Fibroblast of upper back skin (primary cell): Measurements from ENCODE around the gene C5orf63.
"Not testable (repeated sequence)": the region's sequence is repeated elsewhere in the genome, so short reads cannot be mapped to it uniquely, and the experiment has no call there.

Source experiments
- DNase-seq: peaks from one replicate; pipeline ENCODE4 v3.0.0-alpha.2; 2013

C5orf63 gene

DNA sequence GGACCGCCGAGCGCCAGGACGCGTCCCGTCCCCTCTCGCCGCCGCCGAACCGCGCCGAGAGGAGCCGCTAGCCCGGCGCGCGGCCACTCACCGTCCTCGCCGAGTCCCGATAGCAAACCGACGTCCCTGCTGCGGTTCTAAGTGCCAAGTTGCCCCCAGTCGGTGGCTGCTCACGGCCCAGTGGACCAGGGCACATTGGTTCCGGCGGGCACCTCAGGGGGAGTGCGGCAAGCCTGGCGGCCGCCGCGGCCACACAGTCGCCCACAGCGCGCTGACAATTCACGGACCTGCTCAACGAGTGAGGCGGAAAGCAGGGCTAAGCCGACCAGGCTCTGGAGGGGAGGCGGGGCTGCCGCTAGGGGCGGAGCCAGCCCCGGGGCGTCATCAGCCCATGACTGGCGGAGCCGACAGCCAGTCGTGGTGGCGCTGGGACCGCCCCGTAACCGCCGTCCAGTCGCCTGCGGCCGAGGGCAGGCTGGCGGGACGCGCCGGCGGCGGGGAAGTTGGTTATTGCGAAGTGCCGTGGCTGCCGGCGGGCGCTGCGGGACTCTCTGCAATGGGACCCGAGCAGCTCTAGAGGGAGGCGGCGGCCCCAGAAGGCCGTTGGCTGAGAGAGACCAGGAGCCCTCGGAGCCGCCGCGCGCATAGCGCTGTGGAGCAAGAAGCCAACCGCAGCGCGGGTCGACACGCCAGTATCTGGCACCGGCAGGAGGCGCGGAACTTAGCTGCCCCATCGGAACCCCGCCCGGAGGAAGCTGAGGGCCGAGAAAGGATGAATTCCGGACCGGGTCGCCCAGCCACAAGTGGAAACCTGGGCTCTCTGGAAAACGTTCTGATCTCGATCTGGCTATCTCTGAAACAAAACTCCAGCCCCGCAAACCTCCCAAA is 42.8 kb downstream of the C5orf63 start, which contains the start of gene MARCHF3:
Gene MARCHF3, minus strand, starts transcription at position 300 of the 888 bp plus-strand sequence. CDS start 112,387 bp downstream, outside the sequence.
- peak; percentile 92 for DNase-seq

GRCh38 chr5:127029581-127030258 is 43.6 kb downstream of the C5orf63 start:
- DNase-seq, result peak; percentile 24

GRCh38 chr5:127028822-127029457 is 44.4 kb downstream of the C5orf63 start:
- DNase-seq, result no peak

DNA sequence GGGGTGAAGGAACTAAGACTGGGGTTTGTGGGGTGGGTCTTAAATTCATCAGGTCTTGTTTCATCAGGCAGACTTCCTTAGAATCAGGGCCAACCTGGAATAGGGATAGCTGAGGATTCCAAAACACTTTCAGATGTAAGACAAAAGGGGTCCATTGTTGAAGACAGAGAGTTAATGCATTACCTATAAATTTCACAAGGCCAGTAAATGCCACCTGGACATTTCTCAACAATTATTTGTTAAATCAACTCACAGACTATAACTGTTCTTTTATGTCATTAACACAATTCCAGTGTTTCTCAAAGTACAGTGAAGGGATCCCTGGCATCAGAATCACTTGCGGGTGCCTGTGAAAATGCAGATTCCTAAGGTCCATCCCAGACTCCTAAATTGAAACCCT is 45.8 kb downstream of the C5orf63 start:
- DNase-seq, result no peak

DNA sequence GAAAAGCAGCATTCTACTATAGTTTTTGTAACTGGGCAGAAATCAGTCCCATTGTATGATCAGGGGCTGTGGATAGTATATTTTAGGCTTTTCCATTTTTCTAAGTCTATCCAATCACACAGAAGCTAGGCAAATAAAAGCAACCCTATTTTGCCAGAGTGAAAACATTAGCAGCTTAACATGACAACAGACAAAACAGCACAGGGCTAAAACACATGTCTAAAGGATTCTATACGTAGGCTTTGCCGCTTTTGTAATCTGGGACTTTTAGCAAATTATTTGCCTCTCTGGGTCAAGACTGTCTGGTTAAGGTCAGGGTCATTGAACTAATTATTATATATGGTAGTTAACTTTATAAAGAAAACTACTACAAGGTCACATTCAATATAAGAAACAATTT is 47.1 kb downstream of the C5orf63 start:
- no peak for DNase-seq

DNA sequence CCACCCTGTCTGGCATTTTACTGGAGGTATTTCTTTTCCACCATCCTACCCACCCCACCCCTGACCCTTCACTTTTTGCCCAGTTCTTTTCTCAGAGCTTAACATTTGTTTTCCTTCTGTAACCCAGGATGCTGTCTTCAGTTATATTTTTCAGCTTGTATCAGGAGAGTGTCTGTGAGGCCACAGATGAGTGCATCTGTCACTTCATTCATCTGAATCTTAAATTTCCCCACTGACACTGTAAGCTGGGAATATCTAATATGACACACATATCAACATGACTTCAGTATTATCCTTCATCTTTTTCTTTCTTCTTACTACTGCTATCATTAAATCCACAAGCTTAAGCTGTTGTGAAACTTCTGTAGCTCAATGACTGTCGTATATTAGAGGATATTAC is 47.8 kb downstream of the C5orf63 start:
- no peak for DNase-seq

DNA sequence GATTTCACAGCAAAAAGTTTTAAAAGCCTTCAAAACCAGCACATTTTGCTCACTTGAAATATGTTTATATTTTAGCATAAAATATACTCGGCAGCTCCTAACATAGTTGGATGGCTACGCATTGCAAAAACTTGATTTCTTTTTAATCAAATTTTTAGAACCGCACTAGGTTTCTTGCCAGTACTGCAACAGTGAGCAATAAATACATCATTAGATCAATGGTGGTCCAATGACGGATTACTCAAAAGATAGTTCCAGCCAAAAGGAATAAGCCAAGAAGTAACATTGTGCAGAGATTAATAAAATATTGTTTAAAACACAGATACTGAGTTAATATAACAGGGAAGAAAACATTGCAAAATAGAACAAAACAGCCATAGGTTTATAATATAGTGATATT is 48.5 kb downstream of the C5orf63 start:
- DNase-seq, result no peak

GRCh38 chr5:127023552-127024191 is 49.6 kb downstream of the C5orf63 start:
- DNase-seq, result not testable (repeated sequence)

DNA sequence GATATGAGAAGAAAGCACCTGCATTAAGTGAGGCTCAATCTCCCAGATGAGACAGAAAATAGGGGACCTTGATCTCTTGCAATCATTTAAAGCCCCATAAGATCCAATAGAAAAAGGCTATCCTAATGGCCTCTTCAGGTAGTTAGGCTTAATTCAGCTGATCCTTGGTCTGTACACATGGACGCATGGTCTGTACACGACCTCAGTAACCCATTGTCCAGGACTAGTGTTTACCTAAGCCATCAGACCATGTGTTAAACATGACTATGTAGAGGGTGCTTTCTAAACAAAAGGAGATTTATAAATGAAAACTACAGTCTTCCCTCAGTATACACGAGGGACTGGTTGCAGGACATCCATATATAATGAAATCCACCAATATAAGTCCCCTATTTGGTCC is 50.5 kb downstream of the C5orf63 start:
- DNase-seq, result no peak

GRCh38 chr5:127019928-127020327 is 53.4 kb downstream of the C5orf63 start:
- no peak for DNase-seq

DNA sequence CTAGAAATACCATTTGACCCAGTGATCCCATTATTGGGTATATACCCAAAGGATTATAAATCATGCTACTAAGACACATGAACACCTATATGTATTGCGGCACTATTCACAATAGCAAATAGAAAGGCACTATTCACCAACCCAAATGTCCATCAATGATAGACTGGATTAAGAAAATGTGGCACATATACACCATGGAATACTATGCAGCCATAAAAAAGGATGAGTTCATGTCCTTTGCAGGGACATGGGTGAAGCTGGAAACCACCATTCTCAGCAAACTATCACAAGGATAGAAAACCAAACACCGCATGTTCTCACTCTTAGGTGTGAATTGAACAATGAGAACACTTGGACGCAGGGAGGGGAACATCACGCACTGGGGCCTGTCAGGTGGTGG is 56.6 kb downstream of the C5orf63 start:
- not testable (repeated sequence) for DNase-seq

GRCh38 chr5:127015716-127016115 is 57.6 kb downstream of the C5orf63 start:
- DNase-seq, result no peak

GRCh38 chr5:127014573-127014972 is 58.7 kb downstream of the C5orf63 start:
- DNase-seq, result no peak

- DNase-seq, result no peak
Measured at GRCh38 chr5:127013407-127013806, 59.9 kb downstream of the C5orf63 start.

GRCh38 chr5:127012916-127013315 is 60.4 kb downstream of the C5orf63 start:
- DNase-seq, result peak; percentile 79

DNA sequence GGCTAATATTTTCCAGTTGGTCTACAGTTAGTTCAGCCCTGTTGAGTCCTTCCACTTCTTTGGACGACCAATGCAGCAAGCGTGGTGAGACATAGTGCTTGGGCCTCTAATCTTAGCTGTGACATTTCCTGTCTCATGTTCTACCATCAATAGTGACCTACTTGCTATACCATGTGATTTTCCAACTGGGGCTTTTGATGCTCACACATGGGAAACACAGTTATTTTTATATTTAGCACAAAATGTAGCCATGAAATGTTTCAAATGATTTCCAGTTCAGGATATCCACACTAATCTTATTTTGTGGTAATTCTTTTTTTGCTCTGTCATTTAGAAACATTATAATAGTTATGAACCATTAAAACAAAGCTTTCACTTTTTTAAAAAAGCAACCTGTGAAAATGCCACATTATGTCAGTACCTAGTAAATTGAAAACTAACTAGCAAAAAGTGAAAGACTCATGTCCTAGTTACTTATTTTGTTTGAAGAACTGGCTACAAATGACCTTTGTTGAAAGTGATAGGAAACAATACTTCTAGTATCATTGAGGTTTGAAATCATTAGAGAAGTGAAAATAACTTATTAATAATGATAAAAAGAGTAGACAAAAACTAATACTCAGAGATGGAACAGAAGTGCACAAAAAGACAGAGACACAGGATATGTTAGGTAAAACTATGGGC is 61.2 kb downstream of the C5orf63 start:
- no peak for DNase-seq

DNA sequence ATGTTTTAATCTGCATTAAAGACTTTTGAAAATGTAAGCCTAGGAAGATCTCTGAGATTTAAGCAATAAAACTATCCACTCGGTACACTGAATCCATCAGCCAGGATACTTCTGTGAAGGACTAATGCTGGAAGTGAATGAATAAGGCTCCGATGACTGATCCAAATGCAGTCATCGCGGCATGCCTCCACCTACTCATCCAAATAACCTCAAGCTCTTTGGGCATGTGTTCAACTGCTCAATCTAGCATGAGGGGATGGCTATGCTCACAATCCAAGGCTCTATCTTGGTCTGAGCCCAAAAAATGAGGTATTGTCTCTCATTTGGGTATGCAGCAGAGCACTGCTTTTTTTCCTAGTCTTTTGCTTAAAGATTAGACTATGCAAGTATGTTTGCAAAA is 62.1 kb downstream of the C5orf63 start:
- DNase-seq, result peak; percentile 87

DNA sequence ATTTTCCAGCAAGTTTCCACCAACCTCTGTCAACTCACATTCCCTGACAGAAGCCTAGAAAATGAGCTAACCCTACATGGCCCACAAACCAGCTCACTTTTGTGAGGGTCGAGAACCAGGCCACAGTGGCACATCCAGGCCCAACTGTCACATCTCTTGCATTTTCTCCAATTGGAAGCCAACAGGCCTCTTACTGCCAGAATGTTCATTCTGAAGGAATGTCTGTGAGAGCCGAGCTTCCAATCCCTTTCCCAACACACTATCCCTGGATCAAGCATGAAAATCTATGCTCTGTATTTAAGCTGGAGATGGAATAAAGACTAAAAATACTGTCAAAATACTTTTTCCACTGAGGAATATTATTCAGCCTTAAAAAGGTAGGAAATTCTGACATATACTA is 62.9 kb downstream of the C5orf63 start:
- DNase-seq, result no peak

- no peak for DNase-seq
Measured at GRCh38 chr5:127009784-127010183, 63.5 kb downstream of the C5orf63 start.

- DNase-seq, result no peak
Measured at GRCh38 chr5:127008300-127008975, 64.9 kb downstream of the C5orf63 start.

- DNase-seq, result no peak
Measured at GRCh38 chr5:127007522-127007921, 65.8 kb downstream of the C5orf63 start.

DNA sequence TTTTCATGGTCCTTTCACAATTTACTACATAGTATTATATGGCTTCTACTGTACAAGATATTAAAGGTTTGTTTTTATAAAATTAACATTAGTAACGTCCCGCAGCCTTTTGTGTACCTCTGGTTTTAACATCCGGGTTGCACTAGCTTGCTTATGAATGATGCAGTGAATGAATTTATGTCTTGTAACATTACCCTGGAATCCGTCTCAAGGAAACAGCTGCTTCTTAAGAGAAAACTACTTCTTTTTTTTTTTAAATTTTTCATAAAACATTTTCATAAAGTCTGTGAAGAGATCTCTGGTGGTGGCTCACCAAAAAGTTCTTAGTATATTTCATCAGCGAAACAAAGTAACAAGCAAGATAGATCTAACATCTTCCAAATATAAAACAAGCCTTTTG is 66.6 kb downstream of the C5orf63 start:
- DNase-seq, result no peak
